K562 (cell line): ENCODE results near the gene PES1. TPM values are rescaled to one million over a fixed set of nuclear protein-coding genes. Genes with fewer than 3 reads are reported as not detected.

Experiments used
- CEBPB ChIP-seq: fragments of 450-650 bp; IDR thresholded peaks from 2 replicates; pipeline ENCODE4 v1.6.1; 2016; ENCODE audit warnings: missing genetic modification characterization, missing compliant biosample characterization
- KHSRP ChIP-seq: fragments of 450-650 bp; IDR thresholded peaks from 2 replicates; pipeline ENCODE4 v1.6.1; 2017
- PREB ChIP-seq: sonication (generic); formaldehyde crosslinking; IDR thresholded peaks from 2 replicates; pipeline ENCODE4 v1.8.1; 2023; ENCODE audit warnings: mild to moderate bottlenecking, missing genetic modification reagents
- RREB1 ChIP-seq: fragments of 250-450 bp; sonication (Bioruptor Pico); IDR thresholded peaks from 2 replicates; pipeline ENCODE4 v1.4.0; 2020
- SREBF1 ChIP-seq: fragments of 150-350 bp; IDR thresholded peaks from 2 replicates; pipeline ENCODE4 v1.6.1; 2014; ENCODE audit warnings: antibody characterized with exemption, low read depth, low read length, borderline replicate concordance
- ZNF384 ChIP-seq: IDR thresholded peaks from 2 replicates; pipeline ENCODE4 v1.6.1; 2012; ENCODE audit warnings: low read depth, low read length, improper control_type of control experiment
- ZNF398 ChIP-seq: fragments of 250-450 bp; sonication (Bioruptor Pico); IDR thresholded peaks from 2 replicates; pipeline ENCODE4 v1.8.0; 2021; ENCODE audit warnings: moderate library complexity, mild to moderate bottlenecking, inconsistent platforms
- ZNF408 ChIP-seq: fragments of 250-450 bp; sonication (Bioruptor Pico); IDR thresholded peaks from 2 replicates; pipeline ENCODE4 v1.4.0; 2020; ENCODE audit warnings: low read depth, mild to moderate bottlenecking, moderate library complexity
- polyA plus RNA-seq, 8 experiments: library from polyadenylated mRNA; depleted of rRNA in 4 of 8; stranded (reverse) in 5 of 8; unstranded in 3 of 8; fragments of >200 nt; fragmentation: Nextera tagmentation in 2 of 8; fragmentation: Illumina TruSeq in 1 of 8; extraction: Ambion mirVana in 2 of 8; extraction: Trizol in 1 of 8; gene quantifications; 2 replicates each; pipeline versions ENCODE4 v1.2.1 to v1.2.3, GENCODE V29; 2011 to 2014; ENCODE audit warnings: inconsistent platforms in 1 of 8, missing spikeins in 1 of 8
- total RNA-seq, 7 experiments: library from RNA; depleted of rRNA in 6 of 7; stranded (reverse); fragments of >200 nt in 6 of 7; fragmentation: Illumina TruSeq in 2 of 7; extraction: Trizol in 2 of 7; gene quantifications; 2 replicates each; pipeline versions ENCODE4 v1.2.1 to v1.2.3, GENCODE V29; 2011 to 2021; ENCODE audit warnings: low replicate concordance in 1 of 7
- TF ChIP-seq, protein P1 (sequence below), 2 experiments: fragments of 450-650 bp; formaldehyde crosslinking in 1 of 2; IDR thresholded peaks; 2 replicates each; pipeline versions ENCODE4 v1.4.0 to v1.6.1; 2014 to 2020; ENCODE audit warnings: mild to moderate bottlenecking in 2 of 2, borderline replicate concordance in 1 of 2, low read depth in 1 of 2

The PES1 gene
- total and polyA plus RNA-seq, 9 of the 15 experiments (the other 6 are each of a cell fraction or from before 2014, with no cell fraction given), result 6.5 to 158 (median 94.3) TPM

DNA sequence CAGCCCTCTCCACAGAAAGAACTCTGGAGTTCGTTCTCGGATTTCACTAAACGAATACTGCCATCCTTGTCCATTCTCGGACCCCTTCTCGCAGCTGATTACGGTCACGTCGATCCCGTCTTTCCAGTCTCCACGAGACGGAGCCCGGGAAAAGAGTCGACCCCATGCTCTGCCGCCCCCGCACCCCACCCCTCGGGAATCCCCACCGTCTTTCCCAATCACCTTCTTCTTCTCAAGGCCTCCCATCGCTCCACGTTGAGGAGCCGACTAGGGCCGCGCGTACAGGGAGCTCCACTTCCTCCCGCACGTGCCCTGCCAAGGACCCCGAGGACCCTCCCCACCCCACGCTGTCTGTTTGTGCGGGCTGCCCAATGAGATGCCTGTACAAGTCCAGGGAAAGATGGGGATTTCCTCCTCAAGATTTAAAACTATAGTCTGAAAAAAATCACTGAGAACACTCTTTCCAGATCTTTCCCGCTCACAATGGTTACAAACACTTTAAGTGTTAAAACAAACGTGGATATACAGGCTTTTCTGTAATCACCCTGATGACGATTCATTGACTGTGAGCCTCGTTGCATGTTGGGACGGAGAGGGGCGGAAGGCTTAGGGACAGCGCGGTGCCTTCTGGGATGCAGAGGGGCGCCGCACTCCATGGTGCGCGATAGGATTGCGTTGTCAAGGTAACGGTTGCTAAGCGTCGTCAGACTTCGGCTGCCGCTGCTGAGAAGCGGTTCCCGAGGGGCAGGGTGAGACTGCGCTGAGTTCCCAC, at the start of gene PES1 (continued):
- TF ChIP-seq PREB (CRISPR knock-in tag) (no peak), ZNF398 (no peak), RREB1 (no peak), KHSRP (no peak), ZNF408 (CRISPR knock-in tag) (no peak), CEBPB (tag) (no peak), SREBF1 (no peak), ZNF384 (no peak)
- TF ChIP-seq, protein P1, sequence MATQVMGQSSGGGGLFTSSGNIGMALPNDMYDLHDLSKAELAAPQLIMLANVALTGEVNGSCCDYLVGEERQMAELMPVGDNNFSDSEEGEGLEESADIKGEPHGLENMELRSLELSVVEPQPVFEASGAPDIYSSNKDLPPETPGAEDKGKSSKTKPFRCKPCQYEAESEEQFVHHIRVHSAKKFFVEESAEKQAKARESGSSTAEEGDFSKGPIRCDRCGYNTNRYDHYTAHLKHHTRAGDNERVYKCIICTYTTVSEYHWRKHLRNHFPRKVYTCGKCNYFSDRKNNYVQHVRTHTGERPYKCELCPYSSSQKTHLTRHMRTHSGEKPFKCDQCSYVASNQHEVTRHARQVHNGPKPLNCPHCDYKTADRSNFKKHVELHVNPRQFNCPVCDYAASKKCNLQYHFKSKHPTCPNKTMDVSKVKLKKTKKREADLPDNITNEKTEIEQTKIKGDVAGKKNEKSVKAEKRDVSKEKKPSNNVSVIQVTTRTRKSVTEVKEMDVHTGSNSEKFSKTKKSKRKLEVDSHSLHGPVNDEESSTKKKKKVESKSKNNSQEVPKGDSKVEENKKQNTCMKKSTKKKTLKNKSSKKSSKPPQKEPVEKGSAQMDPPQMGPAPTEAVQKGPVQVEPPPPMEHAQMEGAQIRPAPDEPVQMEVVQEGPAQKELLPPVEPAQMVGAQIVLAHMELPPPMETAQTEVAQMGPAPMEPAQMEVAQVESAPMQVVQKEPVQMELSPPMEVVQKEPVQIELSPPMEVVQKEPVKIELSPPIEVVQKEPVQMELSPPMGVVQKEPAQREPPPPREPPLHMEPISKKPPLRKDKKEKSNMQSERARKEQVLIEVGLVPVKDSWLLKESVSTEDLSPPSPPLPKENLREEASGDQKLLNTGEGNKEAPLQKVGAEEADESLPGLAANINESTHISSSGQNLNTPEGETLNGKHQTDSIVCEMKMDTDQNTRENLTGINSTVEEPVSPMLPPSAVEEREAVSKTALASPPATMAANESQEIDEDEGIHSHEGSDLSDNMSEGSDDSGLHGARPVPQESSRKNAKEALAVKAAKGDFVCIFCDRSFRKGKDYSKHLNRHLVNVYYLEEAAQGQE (IDR thresholded peaks at IDR 0.05; ENCODE audit: borderline replicate concordance), result no peak
- TF ChIP-seq, protein P1 (CRISPR knock-in tag; IDR thresholded peaks at IDR 0.05; ENCODE audit: low read depth), result no peak
